Mesangial cell (primary cell): Measurements from ENCODE around the gene ETV6. TPM values are rescaled to one million over a fixed set of nuclear protein-coding genes. Genes with fewer than 3 reads are reported as not detected.

Experiments used
- total RNA-seq: library from RNA; depleted of rRNA; stranded (reverse); fragments of >200 nt; gene quantifications from 2 replicates; pipeline ENCODE4 v1.2.3, GENCODE V29; 2015

ETV6 gene
- total RNA-seq = 11.2 and 17.7 TPM in 2 replicates

DNA sequence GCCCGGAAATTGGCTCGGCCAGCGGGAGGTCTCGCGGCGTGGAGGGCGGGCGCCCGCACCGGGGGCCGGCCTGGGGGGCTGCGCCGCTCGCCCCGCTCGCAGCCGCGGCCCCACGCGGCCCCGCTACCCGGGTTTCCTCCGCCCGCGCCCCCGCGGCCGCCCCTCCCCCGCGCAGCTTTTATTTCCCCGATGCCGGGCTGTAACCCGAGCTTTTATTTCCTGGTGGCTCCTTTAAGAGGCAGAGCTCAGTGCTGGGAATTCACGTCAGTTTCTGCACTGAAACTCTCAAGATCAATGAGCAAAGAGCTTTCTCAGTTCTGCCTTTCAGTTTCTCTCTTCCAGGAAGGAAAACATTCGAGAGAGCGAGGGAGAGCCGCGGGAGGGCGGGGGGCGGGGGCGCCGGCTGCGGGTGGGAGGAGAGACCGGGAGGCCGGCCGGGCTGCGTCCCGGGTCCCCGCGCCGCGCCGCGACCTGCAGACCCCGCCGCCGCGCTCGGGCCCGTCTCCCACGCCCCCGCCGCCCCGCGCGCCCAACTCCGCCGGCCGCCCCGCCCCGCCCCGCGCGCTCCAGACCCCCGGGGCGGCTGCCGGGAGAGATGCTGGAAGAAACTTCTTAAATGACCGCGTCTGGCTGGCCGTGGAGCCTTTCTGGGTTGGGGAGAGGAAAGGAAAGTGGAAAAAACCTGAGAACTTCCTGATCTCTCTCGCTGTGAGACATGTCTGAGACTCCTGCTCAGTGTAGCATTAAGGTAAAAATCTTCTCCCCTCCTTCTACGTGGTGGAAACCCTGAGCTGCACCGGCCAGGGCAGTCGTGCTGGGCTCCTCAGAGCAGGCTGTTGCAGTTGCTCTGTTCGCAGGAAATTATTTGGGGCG lies at the start of gene ETV6:
ETV6 (plus strand) TSS at position 262 of the 873 bp plus-strand sequence; CDS start at position 716, 454 bp downstream.

